ENCODE data around the gene UBAP1. TPM values are rescaled to one million over a fixed set of nuclear protein-coding genes. Genes with fewer than 3 reads are reported as not detected.

The UBAP1 gene
- 37.7 TPM for polyA plus RNA-seq (2012; ENCODE audit: insufficient read length, low read depth)

DNA sequence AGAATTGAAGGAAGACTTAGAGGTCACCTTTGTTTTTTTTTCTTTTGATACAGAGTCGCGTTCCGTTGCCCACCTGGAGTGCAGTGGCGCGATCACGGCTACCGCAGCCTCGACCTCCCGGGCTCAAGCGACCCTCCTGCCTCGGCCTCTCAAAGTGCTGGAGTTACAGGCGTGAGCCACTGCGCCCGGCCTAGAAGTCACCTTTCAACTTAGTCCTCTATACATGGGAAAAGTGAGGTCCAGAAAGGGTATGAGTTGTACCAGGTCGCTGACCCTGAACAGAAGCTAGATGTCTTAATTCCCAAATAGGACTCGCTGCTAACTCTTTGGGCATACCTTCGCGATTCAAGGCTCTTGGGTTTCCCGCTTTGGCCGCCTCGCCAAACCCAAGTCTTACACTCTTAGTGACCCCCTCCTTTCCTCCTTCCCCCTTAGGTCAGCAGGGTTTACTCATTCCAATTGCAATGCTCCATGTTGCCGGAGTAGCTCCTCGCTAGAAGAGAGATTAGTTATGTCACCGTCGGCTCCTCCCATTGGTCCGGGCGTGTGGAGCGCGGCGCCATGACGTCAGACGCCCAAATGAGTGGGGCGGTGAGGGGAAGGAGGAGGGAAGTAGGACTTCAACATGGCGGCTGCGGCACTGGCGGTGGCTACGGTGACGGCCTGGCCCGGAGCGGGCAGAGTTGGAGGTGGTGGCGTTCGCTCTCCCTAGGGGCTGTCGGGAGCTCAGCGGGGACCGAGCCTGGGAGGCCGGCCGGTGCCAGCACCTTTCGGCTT, at the start of gene UBAP1:
TSS of gene UBAP1 (plus strand) at position 608 of the 777 bp plus-strand sequence. CDS start 41,872 bp downstream, outside the sequence.
- TF ChIP-seq TAF1 (IDR thresholded peaks at IDR 0.05; ENCODE audit: borderline replicate concordance, insufficient read depth, low read length) (peak; percentile 85), POLR2AphosphoS5 (IDR thresholded peaks at IDR 0.05; ENCODE audit: low read depth, low read length) (peak; percentile 88; the same call in 1 of the 2 replicates), FOXP2 (optimal IDR thresholded peaks at IDR 0.05; ENCODE audit: borderline replicate concordance, extremely low read depth, extremely low read length, insufficient read depth) (no peak), SIN3A (IDR thresholded peaks at IDR 0.05; ENCODE audit: borderline replicate concordance, insufficient read depth, low read length) (0 out of 2 replicates have a peak, but pooled peaks have one; percentile 64)
- TF ChIP-seq, protein P1, sequence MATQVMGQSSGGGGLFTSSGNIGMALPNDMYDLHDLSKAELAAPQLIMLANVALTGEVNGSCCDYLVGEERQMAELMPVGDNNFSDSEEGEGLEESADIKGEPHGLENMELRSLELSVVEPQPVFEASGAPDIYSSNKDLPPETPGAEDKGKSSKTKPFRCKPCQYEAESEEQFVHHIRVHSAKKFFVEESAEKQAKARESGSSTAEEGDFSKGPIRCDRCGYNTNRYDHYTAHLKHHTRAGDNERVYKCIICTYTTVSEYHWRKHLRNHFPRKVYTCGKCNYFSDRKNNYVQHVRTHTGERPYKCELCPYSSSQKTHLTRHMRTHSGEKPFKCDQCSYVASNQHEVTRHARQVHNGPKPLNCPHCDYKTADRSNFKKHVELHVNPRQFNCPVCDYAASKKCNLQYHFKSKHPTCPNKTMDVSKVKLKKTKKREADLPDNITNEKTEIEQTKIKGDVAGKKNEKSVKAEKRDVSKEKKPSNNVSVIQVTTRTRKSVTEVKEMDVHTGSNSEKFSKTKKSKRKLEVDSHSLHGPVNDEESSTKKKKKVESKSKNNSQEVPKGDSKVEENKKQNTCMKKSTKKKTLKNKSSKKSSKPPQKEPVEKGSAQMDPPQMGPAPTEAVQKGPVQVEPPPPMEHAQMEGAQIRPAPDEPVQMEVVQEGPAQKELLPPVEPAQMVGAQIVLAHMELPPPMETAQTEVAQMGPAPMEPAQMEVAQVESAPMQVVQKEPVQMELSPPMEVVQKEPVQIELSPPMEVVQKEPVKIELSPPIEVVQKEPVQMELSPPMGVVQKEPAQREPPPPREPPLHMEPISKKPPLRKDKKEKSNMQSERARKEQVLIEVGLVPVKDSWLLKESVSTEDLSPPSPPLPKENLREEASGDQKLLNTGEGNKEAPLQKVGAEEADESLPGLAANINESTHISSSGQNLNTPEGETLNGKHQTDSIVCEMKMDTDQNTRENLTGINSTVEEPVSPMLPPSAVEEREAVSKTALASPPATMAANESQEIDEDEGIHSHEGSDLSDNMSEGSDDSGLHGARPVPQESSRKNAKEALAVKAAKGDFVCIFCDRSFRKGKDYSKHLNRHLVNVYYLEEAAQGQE (IDR thresholded peaks at IDR 0.05; ENCODE audit: insufficient read depth in 1 of 2, low read depth in 2 of 2, low read length in 2 of 2): no peak

DNA sequence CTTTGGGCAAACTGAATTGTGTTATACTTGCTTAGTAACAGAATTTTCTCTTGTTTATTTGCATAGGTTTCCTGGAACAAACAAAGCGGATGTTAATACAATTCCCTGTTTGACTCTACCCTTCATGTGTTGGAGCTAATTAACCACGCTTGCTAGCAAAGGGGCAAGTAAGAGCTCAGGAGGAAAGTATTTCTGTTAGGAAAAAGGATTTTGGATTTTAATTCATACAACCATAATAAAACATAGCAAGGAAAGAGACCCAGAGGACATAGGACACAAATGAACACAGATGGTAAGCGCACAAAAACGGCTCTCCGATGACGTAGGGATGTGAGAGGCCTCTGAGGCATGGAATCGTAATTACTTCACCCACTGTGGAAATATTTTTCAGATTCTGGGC, 47.3 kb upstream of the UBAP1 start:
- TF ChIP-seq POLR2AphosphoS5 (IDR thresholded peaks at IDR 0.05; ENCODE audit: low read depth, low read length) (no peak), TAF1 (IDR thresholded peaks at IDR 0.05; ENCODE audit: borderline replicate concordance, insufficient read depth, low read length) (no peak), SIN3A (IDR thresholded peaks at IDR 0.05; ENCODE audit: borderline replicate concordance, insufficient read depth, low read length) (no peak), FOXP2 (optimal IDR thresholded peaks at IDR 0.05; ENCODE audit: borderline replicate concordance, extremely low read depth, extremely low read length, insufficient read depth) (no peak)
- TF ChIP-seq, protein P1 (IDR thresholded peaks at IDR 0.05; ENCODE audit: insufficient read depth in 1 of 2, low read depth in 2 of 2, low read length in 2 of 2): no peak

- TF ChIP-seq TAF1 (IDR thresholded peaks at IDR 0.05; ENCODE audit: borderline replicate concordance, insufficient read depth, low read length) (no peak), FOXP2 (optimal IDR thresholded peaks at IDR 0.05; ENCODE audit: borderline replicate concordance, extremely low read depth, extremely low read length, insufficient read depth) (no peak), POLR2AphosphoS5 (IDR thresholded peaks at IDR 0.05; ENCODE audit: low read depth, low read length) (no peak), SIN3A (IDR thresholded peaks at IDR 0.05; ENCODE audit: borderline replicate concordance, insufficient read depth, low read length) (no peak)
- TF ChIP-seq, protein P1 (IDR thresholded peaks at IDR 0.05; ENCODE audit: insufficient read depth in 1 of 2, low read depth in 2 of 2, low read length in 2 of 2): no peak
These were observed 45.4 kb upstream of the UBAP1 start for GRCh38 chr9:34133436-34133949.

GRCh38 chr9:34134521-34134920, 44.3 kb upstream of the UBAP1 start:
- TF ChIP-seq, protein P1 (IDR thresholded peaks at IDR 0.05; ENCODE audit: insufficient read depth in 1 of 2, low read depth in 2 of 2, low read length in 2 of 2): no peak
- TF ChIP-seq TAF1 (IDR thresholded peaks at IDR 0.05; ENCODE audit: borderline replicate concordance, insufficient read depth, low read length): no peak
- TF ChIP-seq SIN3A (IDR thresholded peaks at IDR 0.05; ENCODE audit: borderline replicate concordance, insufficient read depth, low read length): no peak
- no peak for TF ChIP-seq POLR2AphosphoS5 (IDR thresholded peaks at IDR 0.05; ENCODE audit: low read depth, low read length)
- TF ChIP-seq FOXP2 (optimal IDR thresholded peaks at IDR 0.05; ENCODE audit: borderline replicate concordance, extremely low read depth, extremely low read length, insufficient read depth): no peak
